BE2C (cell line): ENCODE data around the gene MTRF1. TPM values are rescaled to one million over a fixed set of nuclear protein-coding genes. Genes with fewer than 3 reads are reported as not detected.

Experiments used
- DNase-seq: peaks from one replicate; pipeline ENCODE4 v3.0.0-alpha.2; 2020
- H3K27me3 ChIP-seq: fragments of 250-450 bp; sonication (Bioruptor Pico); 2 replicates; pipeline ENCODE4 v1.5.1; 2020; ENCODE audit warnings: mild to moderate bottlenecking
- H3K36me3 ChIP-seq: fragments of 250-450 bp; sonication (Bioruptor Pico); 2 replicates; pipeline ENCODE4 v1.5.1; 2020; ENCODE audit warnings: mild to moderate bottlenecking
- H3K4me1 ChIP-seq: fragments of 250-450 bp; sonication (Bioruptor Pico); 2 replicates; pipeline ENCODE4 v1.5.1; 2020
- H3K4me3 ChIP-seq: 2 replicates; pipeline ENCODE4 v1.5.1; 2011; ENCODE audit warnings: low read depth, low read length
- H3K9me3 ChIP-seq: fragments of 250-450 bp; sonication (Bioruptor Pico); 2 replicates; pipeline ENCODE4 v1.5.1; 2020
- CTCF ChIP-seq: IDR thresholded peaks from 2 replicates; pipeline ENCODE4 v1.5.1; 2012; ENCODE audit warnings: mild to moderate bottlenecking, low read depth, low read length
- polyA plus RNA-seq: library from polyadenylated mRNA; unstranded; fragments of >200 nt; gene quantifications from one replicate; pipeline ENCODE4 v1.2.1, GENCODE V29; 2012; ENCODE audit warnings: low read depth, missing spikeins; ENCODE audit not compliant: insufficient read length, insufficient read depth

Gene MTRF1
- polyA plus RNA-seq: 7.2 TPM

GRCh38 chr13:41263261-41263971 is at the start of gene MTRF1:
TSS of gene MTRF1 (minus strand) at chr13:41263576. CDS start at chr13:41260907, 2,669 bp downstream.
- Histone ChIP-seq H3K36me3 (no peaks in the 10 kb centered on the region; the same call in none of the 2 replicates), H3K4me3 (peak within 1 kb of the TSS; percentile 97), H3K4me1 (no peaks in the 10 kb centered on the region; the same call in 1 of the 2 replicates), H3K9me3 (no peaks in the 10 kb centered on the region; the same call in 1 of the 2 replicates), H3K27me3 (no peaks in the 10 kb centered on the region)
- no peak for TF ChIP-seq CTCF
- peak; percentile 81 for DNase-seq

- no peaks in the 10 kb centered on the region for H3K4me1 ChIP-seq
- no peak for DNase-seq
- H3K4me3 ChIP-seq: peak overlapping the region; percentile 100
These were observed 49.7 kb upstream of the MTRF1 start for GRCh38 chr13:41313117-41313516.

GRCh38 chr13:41312176-41312500 is 48.8 kb upstream of the MTRF1 start:
- no peaks in the 10 kb centered on the region for H3K9me3 ChIP-seq
- no peaks in the 10 kb centered on the region for H3K27me3 ChIP-seq
- H3K4me1 ChIP-seq: no peaks in the 10 kb centered on the region
- peak overlapping the region; percentile 100 for H3K4me3 ChIP-seq
- H3K36me3 ChIP-seq: peaks cover 3% of the 10 kb centered on the region; the same call in 1 of the 2 replicates
- no peak for TF ChIP-seq CTCF
- peak; percentile 64 for DNase-seq

More at GRCh38 chr13:41313117-41313516, 49.7 kb upstream of the MTRF1 start:
- Histone ChIP-seq H3K27me3 (no peaks in the 10 kb centered on the region), H3K36me3 (peaks cover 11% of the 10 kb centered on the region), H3K9me3 (no peaks in the 10 kb centered on the region)
- no peak for TF ChIP-seq CTCF

GRCh38 chr13:41311406-41312175 is 48.2 kb upstream of the MTRF1 start:
- Histone ChIP-seq H3K4me1 (peaks cover 2% of the 10 kb centered on the region; the same call in 1 of the 2 replicates), H3K4me3 (peak overlapping the region; percentile 100), H3K36me3 (peaks cover 3% of the 10 kb centered on the region; the same call in 1 of the 2 replicates), H3K9me3 (no peaks in the 10 kb centered on the region), H3K27me3 (no peaks in the 10 kb centered on the region)
- peak; percentile 49 for DNase-seq
- TF ChIP-seq CTCF: no peak

GRCh38 chr13:41310963-41311405 is 47.6 kb upstream of the MTRF1 start, which contains the start of gene NAA16:
TSS of gene NAA16 (plus strand) at chr13:41311267. CDS start at chr13:41311529, 262 bp downstream.
- Histone ChIP-seq H3K4me3 (peak within 1 kb of the TSS; percentile 100), H3K27me3 (no peaks in the 10 kb centered on the region), H3K4me1 (peaks cover 4% of the 10 kb centered on the region; the same call in 1 of the 2 replicates), H3K36me3 (0 out of 2 replicates have a peak, but pooled peaks cover 3% of the 10 kb centered on the region), H3K9me3 (no peaks in the 10 kb centered on the region)
- peak; percentile 97 for DNase-seq
- no peak for TF ChIP-seq CTCF
